Measurements from ENCODE around the gene CCNQ. TPM values are rescaled to one million over a fixed set of nuclear protein-coding genes. Genes with fewer than 3 reads are reported as not detected.

The CCNQ gene
- total and polyA plus RNA-seq, 2 donors (not counting 1 experiment from before 2014, with no cell fraction given) = 31.8 to 66.0 TPM

- ChIA-PET CTCF (no interaction called here), POLR2A (no interaction called here)
- Histone ChIP-seq H3K36me3 (replicated peaks in 1 of 2; ENCODE audit: control extremely low read depth in 1 of 2, control insufficient read depth in 1 of 2, extremely low read depth in 1 of 2, insufficient read depth in 2 of 2, low read length in 1 of 2) (no peaks in the 10 kb centered on the region), H3K27me3 (replicated peaks in 1 of 4; ENCODE audit: control extremely low read depth in 1 of 4, control insufficient read depth in 3 of 4, insufficient read depth in 4 of 4, low read length in 3 of 4) (peaks cover 0 to 6% (median 0%) of the 10 kb centered on the region in 4 experiments), H3K4me3 (ENCODE audit: control extremely low read depth in 1 of 5, extremely low read depth in 1 of 5, insufficient read depth in 1 of 5, low read depth in 2 of 5, low read length in 4 of 5) (no peak overlapping the region), H3K9ac (ENCODE audit: low read length) (no peak overlapping the region), H4K20me1 (ENCODE audit: control insufficient read depth, insufficient read depth, low read length, poor library complexity, severe bottlenecking) (no peaks in the 10 kb centered on the region), H3K9me3 (ENCODE audit: control extremely low read depth in 1 of 3, control insufficient read depth in 2 of 3, insufficient read depth in 1 of 3, low read length in 2 of 3) (no peaks in the 10 kb centered on the region), H3K79me2 (ENCODE audit: control insufficient read depth, insufficient read depth, low read length) (no peaks in the 10 kb centered on the region), H3K4me1 (ENCODE audit: control insufficient read depth in 2 of 2, insufficient read depth in 2 of 2, low read length in 2 of 2) (no peaks in the 10 kb centered on the region), H3K4me2 (replicated peaks; ENCODE audit: low read depth, low read length, poor library complexity, severe bottlenecking) (no peak overlapping the region), H2AFZ (ENCODE audit: insufficient read depth, low read depth, low read length, poor library complexity, severe bottlenecking) (no peak overlapping the region), H3K27ac (ENCODE audit: low read length in 2 of 2) (no peak overlapping the region)
- intact Hi-C loops (cut with micrococcal nuclease) = no loop called here
- Mint-ChIP-seq H3K27ac (no peak overlapping the region), H3K4me3 (no peak overlapping the region), H3K9me3 (ENCODE audit: insufficient read depth) (no peaks in the 10 kb centered on the region), H3K27me3 (peaks cover 6% of the 10 kb centered on the region), H3K4me1 (no peaks in the 10 kb centered on the region)
- ATAC-seq (ENCODE audit: low read depth) (no peak), DNase-seq (no peak)
- no peak for TF ChIP-seq EZH2 (IDR thresholded peaks at IDR 0.05; ENCODE audit: borderline replicate concordance, insufficient read depth, low read depth, low read length, poor library complexity, severe bottlenecking)
- no peak for TF ChIP-seq CTCF (IDR thresholded peaks at IDR 0.05)
- WGBS (ENCODE audit: insufficient coverage) = 91% methylated on average over 6 of the region's 27 CpGs
Measured at GRCh38 chrX:153621949-153622598, 23.1 kb upstream of the CCNQ start.

GRCh38 chrX:153620576-153620975, 21.6 kb upstream of the CCNQ start:
- 100% methylated on average over 1 of the region's 5 CpGs for WGBS (ENCODE audit: insufficient coverage)
- ATAC-seq (ENCODE audit: low read depth) (no peak), DNase-seq (no peak)
- no peaks in the 10 kb centered on the region for H3K9me3 Mint-ChIP-seq (ENCODE audit: insufficient read depth)
- no peak for TF ChIP-seq EZH2 (IDR thresholded peaks at IDR 0.05; ENCODE audit: borderline replicate concordance, insufficient read depth, low read depth, low read length, poor library complexity, severe bottlenecking)
- TF ChIP-seq CTCF (IDR thresholded peaks at IDR 0.05) = no peak
- no peak overlapping the region for H3K27ac Mint-ChIP-seq
- no peaks in the 10 kb centered on the region for H3K4me1 Mint-ChIP-seq
- H3K27me3 Mint-ChIP-seq = peaks cover 6% of the 10 kb centered on the region
- no peak overlapping the region for H2AFZ ChIP-seq (ENCODE audit: insufficient read depth, low read depth, low read length, poor library complexity, severe bottlenecking)
- intact Hi-C loops (cut with micrococcal nuclease) = no loop called here
- ChIA-PET CTCF (no interaction called here), POLR2A (no interaction called here)
- no peaks in the 10 kb centered on the region for H3K36me3 ChIP-seq (replicated peaks in 1 of 2; ENCODE audit: control extremely low read depth in 1 of 2, control insufficient read depth in 1 of 2, extremely low read depth in 1 of 2, insufficient read depth in 2 of 2, low read length in 1 of 2)
- no peaks in the 10 kb centered on the region for H4K20me1 ChIP-seq (ENCODE audit: control insufficient read depth, insufficient read depth, low read length, poor library complexity, severe bottlenecking)
- no peak overlapping the region for H3K4me3 ChIP-seq (ENCODE audit: control extremely low read depth in 1 of 5, extremely low read depth in 1 of 5, insufficient read depth in 1 of 5, low read depth in 2 of 5, low read length in 4 of 5)
- H3K4me1 ChIP-seq (ENCODE audit: control insufficient read depth in 2 of 2, insufficient read depth in 2 of 2, low read length in 2 of 2) = no peaks in the 10 kb centered on the region
- no peak overlapping the region for H3K4me3 Mint-ChIP-seq
- H3K79me2 ChIP-seq (ENCODE audit: control insufficient read depth, insufficient read depth, low read length) = no peaks in the 10 kb centered on the region
- no peak overlapping the region for H3K27ac ChIP-seq (ENCODE audit: low read length in 2 of 2)
- no peak overlapping the region for H3K9ac ChIP-seq (ENCODE audit: low read length)
- no peak overlapping the region for H3K4me2 ChIP-seq (replicated peaks; ENCODE audit: low read depth, low read length, poor library complexity, severe bottlenecking)
- H3K9me3 ChIP-seq (ENCODE audit: control extremely low read depth in 1 of 3, control insufficient read depth in 2 of 3, insufficient read depth in 1 of 3, low read length in 2 of 3) = no peaks in the 10 kb centered on the region
- H3K27me3 ChIP-seq (replicated peaks in 1 of 4; ENCODE audit: control extremely low read depth in 1 of 4, control insufficient read depth in 3 of 4, insufficient read depth in 4 of 4, low read length in 3 of 4) = peaks cover 0 to 6% (median 0%) of the 10 kb centered on the region in 4 experiments
